HG03342 (cell line): Measurements from ENCODE around the gene SCCPDH.
A peak's percentile ranks its signal among the peaks of the same experiment; 100 is the strongest.

Experiments
- ATAC-seq: cut with Tn5 transposase; IDR thresholded peaks from one replicate; pipeline ENCODE4 v1.9.1; 2021; ENCODE audit warnings: mild to moderate bottlenecking, moderate library complexity; ENCODE audit not compliant: unreplicated experiment

Gene SCCPDH

DNA sequence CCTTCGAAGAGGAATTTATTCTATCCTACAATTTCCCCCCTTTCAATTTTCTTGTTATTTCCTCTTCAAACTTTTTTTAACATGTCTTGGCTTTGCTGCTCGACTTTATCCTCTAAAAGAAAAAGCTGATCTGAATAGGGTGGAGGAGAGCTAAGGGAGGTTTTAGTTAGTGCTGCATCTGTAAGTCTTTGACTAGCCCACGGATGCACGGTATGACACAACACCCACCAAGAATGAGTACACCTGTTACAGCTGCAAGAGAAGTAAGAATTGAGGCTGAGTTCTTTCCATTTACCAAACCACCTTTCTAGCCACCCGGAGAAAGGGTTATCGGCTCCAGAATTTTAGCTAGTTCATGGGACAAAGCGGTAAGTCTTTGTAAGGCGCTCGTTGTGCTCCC lies 23.8 kb downstream of the SCCPDH start:
- ATAC-seq: no peak

DNA sequence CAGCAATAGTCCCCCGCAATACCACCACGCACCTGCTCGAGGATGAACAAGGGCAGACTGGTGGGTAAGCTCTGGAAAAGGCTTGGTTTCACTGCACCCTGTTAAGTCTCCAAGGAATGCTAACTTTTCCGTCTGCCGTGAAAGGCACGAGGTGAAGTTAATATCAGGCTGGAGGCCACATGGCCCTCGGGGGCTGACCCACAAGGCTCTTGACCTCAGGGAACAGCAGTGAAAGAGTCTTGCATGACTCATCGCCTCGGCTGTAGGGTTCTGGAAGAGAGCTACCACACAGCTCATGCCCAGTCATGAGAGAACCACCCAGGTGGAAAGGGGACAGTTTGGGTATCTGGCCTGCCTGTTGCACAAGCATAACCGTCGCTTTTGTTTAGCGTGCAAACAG lies 24.7 kb downstream of the SCCPDH start:
- no peak for ATAC-seq

DNA sequence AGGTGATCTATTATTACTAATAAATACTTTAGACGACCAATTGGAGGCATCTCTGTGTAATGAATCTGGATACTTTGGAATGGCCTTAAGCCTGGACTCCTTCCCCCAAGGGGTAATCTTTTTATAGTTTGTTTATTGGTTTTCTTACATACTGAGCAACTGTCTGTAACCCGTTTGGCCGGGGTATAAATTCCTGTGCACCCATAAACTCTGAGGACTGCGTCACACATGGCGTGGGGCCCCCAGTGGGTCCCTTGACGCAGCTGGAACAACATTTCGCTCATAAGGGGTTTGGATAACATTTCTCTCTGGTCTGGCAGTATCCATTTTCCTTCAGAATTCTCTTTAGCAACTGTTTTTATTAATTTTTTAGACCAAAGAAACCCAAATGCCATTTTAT lies 26.5 kb downstream of the SCCPDH start:
- no peak for ATAC-seq

GRCh38 chr1:246753670-246754535 lies 29.7 kb downstream of the SCCPDH start:
- ATAC-seq: peak; percentile 97

- ATAC-seq: no peak
Observed at GRCh38 chr1:246755419-246755818, 31.2 kb downstream of the SCCPDH start.

DNA sequence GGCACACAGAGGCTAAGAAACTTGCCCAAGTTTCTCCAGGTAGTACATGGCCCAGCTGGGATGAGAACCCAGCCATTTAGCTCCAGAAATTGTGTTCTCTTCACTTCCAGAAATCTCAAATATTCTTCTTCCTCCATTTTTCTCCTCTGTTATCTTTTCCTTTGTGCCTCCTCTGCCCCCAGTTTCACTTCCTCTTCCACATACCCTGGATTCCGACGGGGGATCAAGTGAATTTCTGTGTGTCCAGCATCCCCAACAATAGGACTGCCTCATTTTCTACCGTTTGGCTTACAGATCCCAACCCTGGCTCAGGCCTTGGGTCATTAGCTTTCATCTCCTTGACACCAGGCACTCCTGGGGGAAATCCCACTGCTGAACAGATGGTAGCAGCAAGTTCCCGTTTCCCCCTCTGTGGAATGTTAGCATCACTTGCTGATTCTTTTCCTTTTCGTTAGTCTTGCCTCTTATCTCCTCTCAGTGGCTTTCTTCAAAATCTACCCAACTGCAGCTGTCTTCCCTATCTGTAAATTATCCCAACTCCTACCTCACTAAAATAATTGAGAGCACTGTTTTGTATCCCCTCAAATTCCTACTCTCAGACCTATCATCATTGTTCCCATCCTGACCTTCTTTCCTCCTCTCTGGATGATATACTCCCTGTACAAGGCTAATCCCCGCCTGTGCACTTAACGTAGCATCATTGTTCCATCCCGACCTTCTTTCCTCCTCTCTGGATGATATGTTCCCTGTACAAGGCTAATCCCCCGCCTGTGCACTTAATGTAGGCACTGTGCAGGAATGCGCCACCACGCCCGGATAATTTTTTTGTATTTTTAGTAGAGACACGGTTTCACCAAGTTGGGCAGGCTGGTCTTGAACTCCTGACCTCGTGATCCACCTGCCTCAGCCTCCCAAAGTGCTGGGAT lies 36.5 kb downstream of the SCCPDH start:
- ATAC-seq: no peak

- no peak for ATAC-seq
Observed at GRCh38 chr1:246761396-246761795, 37.2 kb downstream of the SCCPDH start.

GRCh38 chr1:246765521-246765920 lies 41.3 kb downstream of the SCCPDH start:
- no peak for ATAC-seq

GRCh38 chr1:246768403-246769020 lies 44.3 kb downstream of the SCCPDH start:
- ATAC-seq: no peak

GRCh38 chr1:246769306-246769705 lies 45.1 kb downstream of the SCCPDH start:
- no peak for ATAC-seq

GRCh38 chr1:246771366-246771765 lies 47.2 kb downstream of the SCCPDH start:
- no peak for ATAC-seq

GRCh38 chr1:246772686-246773085 lies 48.5 kb downstream of the SCCPDH start:
- ATAC-seq: no peak

DNA sequence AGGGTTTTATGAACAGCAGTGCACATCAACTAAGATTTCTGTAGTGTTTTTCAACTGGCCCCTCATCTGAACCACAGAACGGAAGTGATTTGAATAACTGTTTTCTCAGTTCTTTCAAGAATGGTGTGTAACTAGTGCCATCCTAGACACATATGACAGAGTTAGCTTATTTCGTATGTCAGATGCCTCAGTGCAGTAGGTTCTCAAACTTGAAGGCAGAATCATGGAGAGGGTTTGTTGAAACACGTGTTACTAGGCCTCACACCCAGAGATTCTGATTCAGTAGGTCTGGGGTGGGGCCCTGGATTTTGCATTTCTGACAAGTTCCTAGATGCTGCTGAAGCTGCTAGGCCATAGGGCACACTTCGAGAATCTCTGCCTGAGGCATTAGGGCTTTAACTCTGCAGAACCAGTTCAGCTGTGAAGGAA lies 49.0 kb downstream of the SCCPDH start:
- peak; percentile 95 for ATAC-seq

- ATAC-seq: no peak
Observed at GRCh38 chr1:246775531-246776385, 51.5 kb downstream of the SCCPDH start.

DNA sequence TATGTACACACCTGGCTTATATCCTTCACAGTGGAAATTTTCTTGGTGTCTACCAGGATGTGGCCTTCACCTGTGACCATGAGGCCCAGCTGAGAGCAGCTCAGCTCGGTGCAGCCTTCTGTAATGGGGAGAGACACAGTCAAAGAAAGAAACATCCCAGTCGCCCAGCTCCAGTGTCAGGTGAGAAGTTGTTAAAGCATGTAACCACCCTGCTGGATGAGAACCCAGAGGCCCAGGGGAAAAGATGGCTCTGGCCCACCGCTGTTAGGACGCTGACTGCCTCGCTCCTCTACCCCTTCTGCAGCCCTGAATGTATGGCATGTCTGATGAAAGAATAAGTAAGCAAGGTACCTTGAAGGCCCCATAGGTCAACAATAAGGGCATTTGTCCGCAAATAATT lies 52.7 kb downstream of the SCCPDH start:
- no peak for ATAC-seq

GRCh38 chr1:246778663-246779062 lies 54.5 kb downstream of the SCCPDH start:
- ATAC-seq: no peak

- no peak for ATAC-seq
Observed at GRCh38 chr1:246779561-246780175, 55.5 kb downstream of the SCCPDH start.

DNA sequence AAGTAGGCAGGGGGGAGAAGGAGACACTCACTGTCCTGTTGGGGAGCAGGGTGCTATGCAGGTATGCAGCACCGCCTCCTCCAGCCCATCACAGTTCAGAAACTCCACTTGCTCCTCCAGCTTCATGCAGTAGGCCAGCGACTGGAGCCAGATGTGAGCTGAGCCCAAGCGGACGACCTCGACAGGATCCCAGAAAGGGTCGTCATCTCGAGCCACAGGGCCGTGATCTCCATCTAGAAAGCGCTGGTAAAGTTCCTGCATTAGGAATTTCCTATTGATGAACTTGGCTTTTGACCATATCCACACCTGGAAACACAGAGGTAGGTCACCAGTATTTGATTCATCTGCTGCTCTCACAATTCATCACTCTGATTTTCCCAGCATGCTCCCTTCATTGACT lies 56.1 kb downstream of the SCCPDH start:
- no peak for ATAC-seq

- no peak for ATAC-seq
Observed at GRCh38 chr1:246781212-246781611, 57.0 kb downstream of the SCCPDH start.
